HG02981 (cell line): Measurements from ENCODE around the gene ACP1.

ENCODE experiments used
- ATAC-seq: cut with Tn5 transposase; IDR thresholded peaks from one replicate; pipeline ENCODE4 v1.9.1; 2021; ENCODE audit warnings: mild to moderate bottlenecking, moderate library complexity; ENCODE audit not compliant: unreplicated experiment

The ACP1 gene

DNA sequence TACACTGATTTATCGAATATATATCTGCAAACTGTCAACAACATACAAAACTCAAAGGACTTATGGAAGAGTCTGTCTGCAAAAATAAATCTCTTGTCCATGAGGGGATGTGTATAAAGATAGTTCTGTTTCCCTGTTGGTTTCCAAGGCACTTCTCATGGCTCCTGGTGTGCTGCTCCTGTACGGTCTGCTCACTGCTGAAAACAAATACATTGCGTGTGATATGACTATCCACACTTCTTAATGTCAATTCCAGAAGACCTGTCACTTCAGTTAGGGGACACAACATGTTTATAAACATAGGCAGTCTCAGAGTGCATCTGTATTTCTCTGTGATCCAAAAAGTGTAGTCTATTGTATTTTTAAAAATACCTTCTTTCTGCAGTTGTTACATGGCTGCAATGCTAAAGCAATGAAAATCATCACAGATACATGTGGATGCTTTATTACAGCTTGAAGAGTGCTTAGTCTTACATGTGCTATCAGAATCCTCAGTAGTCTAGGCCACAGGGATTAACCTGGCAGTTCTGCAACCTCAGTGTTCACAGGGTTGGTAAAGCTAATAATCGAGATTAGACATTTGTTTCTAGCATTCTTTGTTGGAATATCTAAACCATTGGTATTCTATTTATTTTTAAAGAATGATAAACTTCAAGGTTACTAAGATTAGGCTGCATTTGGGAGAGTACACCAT lies 15.4 kb downstream of the ACP1 start:
- no peak for ATAC-seq

DNA sequence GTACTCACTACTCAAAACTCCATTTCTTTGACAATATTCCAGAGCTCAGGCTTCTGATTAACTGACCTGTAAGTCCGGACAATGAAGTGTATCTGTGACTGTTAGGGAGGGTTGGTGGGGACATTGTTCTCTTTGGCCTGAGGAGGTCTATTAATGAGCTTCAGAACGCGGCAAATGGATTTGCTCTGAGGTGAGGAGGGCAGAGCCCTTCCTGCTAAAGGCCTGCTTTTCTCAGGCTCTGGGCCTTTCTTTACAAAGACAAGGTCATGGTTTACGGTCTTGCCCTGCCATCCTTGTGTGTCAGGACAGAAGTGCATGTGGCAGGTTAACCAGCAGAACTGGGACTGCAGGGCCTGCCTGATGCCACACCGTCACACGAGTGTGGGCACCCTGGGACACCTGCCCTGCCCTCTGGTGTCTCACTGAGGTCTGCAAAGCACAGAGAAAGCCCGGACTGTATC lies 15.9 kb downstream of the ACP1 start:
- ATAC-seq = no peak

DNA sequence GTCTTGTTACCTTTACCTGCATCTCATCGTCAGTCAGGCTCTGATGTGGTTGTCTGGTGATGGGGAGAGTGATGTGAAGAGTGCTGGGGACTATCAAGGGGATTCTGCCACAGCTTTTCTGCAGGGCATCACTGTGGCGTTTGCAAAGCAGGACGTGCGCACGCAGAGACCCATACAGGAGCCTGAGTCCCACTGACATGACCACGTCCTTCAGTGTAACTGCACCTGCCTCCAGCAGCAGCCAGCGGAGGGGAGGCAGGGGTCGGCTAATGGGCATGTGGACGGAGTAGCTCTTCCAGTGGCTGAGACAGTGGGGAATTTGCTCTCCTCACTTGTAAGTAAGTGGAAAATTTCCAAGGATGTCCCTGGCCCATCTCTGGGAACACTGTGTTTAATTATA lies 16.6 kb downstream of the ACP1 start:
- no peak for ATAC-seq

DNA sequence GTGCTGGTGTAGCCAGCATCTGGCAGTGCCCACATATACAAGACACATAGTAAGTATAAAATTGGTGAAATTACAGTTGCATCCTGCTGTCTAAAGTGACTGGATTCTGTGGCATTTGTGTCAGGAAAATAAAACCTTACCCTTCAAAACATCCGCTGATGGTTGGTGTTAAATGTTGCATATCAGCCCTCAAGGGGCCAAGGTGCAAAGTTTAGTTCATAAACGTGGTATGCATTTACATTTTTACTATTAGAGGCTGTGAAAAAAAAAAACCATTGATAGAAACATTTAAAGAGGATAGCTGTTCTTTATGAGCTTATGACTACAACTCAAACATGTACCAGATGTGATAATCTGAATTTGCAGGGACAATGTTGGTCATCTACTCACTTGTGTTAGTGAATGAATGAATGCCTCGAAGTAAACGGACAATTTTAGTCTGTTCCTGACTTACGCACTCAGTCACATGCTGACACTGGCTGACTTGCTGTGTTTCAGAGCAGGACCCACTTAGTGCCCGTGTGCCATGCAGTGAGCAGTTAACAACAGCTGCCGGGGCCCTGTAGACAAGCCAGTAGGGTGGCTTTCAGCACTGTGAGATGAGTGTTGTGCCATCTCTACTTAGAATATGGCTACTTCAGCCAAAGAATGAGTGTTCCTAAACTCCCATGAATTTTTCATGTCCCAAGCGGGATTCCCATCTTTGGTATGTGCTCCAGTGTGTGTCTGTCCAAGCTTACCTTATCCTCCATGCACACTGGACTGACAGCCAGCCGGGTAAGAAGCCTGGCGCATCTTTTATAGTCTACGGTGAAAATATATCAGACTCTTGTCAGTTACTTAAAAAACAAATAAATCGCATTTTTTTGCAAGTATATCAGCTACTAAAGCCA lies 17.9 kb downstream of the ACP1 start:
- no peak for ATAC-seq

DNA sequence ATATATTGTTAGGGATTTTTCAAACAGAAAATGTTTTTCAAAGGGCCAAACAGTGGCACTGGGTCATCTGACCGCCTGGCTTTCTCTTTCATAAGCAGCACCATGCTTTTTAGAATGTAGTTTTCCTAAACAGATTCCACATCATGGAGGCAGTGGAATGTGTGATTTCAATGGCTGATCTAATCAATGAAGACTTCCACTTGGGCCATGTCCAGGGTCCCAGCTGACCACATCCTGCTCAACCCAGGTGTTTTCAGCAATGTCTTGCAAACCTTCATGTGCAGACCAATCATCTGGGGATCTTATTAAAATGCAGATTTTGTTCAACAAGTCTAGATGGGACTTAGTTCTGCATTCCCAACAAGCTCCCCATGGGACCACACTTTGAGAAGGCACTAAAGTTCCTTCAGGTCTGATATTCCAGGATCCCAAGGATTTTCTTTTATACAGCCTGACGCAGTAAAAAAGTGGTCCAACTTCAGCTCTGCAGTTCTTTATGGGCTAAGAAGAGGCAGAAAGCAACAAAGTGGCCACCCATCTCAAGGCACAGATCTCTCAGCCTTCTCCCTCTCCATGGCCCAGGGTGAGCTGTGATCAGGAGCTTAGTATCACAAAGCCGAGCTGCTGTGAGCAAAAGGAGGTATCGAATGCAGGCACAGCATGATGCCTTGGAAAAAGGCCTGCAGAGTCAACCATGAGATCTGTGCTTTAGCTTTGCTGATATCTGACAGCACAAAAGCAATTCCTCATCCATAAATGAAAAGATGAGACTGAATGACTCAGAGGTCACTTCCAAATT lies 19.4 kb downstream of the ACP1 start:
- no peak for ATAC-seq

DNA sequence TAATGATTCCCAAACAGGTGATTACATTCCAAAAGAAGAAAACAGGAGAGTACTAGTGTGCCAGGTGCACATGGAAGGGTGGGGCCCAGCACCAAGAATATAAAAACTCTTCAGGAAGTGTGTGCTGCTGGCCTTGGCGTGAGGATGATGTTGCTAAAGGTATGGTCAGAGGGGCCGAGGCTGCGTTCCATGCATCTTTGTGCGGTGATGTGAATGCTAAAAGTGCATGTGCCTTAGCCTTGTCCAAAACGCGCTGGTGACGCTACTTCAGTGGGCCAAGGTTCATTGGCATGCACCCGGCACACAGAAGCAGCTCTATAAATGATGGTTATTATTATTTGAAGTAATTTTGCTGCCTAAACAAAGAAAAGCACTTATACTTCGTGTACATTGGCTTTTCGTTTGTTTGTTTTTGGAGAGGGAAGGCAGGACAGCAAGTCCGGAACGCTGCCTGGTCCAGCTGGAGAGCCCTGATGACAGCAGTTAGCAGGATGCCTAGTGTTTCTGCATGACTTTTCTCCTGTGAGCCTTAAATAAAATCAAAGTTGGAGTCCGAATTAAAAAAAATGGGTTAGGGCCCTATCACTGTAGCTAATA lies 20.2 kb downstream of the ACP1 start:
- no peak for ATAC-seq

DNA sequence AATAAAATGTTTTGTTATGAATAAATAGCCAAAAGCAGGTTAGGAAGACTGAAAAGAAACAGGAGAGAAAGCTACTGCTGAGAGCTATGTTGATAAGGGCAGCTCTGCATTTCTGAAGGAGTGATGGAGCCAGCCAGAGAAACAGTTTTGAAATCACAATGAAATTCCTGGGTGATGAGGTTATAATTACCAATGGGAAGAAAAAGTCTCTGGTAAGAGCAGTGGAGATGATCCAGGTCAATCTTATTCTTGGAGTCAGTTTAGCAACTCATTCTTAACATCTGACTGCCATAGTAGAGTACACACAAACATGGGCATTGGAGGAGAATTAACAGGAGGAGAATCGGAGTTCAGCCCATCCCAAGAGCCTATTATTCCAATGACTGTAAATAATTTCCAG lies 20.8 kb downstream of the ACP1 start:
- no peak for ATAC-seq

DNA sequence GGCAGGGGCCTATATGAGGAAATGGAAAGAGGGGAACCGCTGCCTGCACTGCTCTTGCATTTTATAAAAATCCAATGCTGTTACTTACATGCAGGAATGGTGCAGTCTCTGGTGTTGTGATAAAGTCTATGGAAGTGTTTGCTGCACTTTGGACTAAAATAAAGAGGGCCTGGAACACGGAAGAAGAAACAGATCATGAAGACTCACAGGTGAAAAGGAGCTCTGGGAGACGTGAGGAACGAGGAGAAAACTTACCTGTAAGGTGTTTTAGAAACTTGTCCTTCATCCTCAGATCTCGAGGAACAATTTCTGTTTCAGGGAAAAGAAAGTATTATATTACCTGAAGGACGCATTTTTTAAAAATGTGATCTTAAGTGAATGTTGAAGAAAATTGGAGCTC lies 21.3 kb downstream of the ACP1 start:
- ATAC-seq = no peak

DNA sequence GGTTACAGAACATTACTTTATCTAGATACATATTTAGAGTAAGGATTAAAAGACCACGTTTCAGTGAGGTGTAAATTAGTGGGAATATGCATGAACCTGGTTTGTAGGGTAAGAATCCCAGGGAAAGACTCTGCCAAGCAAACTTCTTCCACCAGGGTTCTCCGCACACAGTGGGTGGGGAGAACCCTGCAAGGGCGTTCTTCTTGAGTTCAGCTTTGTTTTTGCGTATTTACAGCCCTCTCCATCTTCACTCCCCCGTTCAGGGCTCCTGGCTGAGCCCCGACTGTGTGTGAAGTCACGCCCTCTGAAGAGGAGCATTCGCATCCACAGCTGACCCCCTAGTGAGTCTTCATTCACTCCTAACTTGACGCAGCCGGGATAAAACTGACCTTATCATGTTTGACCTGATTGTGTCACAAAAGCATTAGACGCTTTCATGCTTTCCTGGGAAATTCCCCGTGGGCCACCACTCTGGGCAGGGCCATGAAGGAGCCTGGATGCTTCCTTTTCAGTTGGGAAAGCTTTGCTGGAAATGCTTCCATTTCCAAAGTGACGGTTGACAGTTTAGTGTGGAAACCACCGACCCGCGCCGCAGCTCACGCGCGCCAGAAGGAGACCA lies 22.1 kb downstream of the ACP1 start:
- ATAC-seq = no peak

DNA sequence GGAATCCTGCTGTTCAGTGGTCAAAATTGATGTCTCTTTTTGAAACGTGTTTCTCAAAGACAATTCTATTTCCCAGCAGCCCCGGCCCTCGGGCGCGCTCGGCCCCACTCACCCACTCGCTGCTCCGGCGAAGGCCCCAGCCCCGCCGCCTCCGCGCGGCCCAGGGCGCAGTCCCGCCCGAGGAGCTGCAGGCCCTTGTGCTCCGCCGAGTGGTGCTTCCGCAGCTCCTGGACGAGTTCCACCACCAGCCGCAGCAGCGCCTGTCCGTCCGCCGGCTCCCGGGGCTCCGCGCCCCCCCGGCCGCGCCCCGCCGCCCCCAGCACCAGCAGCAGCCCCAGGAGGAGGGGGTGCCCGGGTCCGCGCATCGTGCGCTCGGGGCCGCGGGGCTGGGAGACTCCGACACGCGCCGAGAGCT lies 22.7 kb downstream of the ACP1 start:
- peak; percentile 47 for ATAC-seq

DNA sequence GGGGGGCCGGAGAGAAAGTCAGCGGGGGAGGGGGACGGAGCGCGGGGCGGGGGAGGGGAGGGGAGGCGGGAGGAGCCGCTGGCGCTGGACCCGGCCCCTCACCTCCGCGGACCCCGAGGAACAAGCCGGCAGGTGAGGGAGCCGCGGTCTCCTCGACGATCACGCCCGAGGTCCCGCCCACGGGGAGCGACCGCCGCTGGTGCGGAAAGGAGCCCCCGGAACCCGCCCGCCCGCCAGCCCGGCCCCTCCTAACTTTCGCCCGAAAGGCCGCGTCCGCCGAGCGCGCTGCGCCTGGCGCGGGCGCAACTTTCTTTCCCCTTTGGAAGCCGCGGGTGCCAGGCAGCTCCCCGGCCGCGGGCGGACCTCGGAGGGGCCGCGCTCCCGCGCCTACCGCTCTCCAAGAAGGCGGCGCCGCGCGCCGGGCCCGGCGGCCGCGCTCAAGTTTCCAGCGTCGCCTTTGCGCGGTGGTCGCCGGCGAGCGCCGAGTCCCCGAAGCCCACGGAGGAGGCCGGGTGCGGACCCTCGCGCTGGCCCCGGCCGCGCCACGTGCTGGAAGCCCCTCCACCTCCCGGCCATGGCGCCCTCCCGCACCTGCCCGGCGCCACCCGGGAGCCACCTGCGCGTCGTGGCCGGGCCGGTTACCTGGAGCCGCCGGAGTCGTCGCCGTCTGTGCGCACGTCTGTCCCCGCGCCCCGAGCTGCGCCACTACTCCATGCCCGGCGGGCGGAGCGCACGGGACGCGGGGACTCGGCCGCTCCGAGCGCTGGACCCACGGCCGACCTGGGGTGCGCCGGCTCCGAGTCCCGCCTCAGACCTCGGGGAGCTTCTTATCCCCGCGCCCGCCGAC lies 23.4 kb downstream of the ACP1 start, which contains the start of gene ALKAL2:
Gene ALKAL2 (minus strand): TSS at position 181 of the 847 bp plus-strand sequence. CDS start 256 bp downstream, outside the sequence.
- peak; percentile 20 for ATAC-seq

DNA sequence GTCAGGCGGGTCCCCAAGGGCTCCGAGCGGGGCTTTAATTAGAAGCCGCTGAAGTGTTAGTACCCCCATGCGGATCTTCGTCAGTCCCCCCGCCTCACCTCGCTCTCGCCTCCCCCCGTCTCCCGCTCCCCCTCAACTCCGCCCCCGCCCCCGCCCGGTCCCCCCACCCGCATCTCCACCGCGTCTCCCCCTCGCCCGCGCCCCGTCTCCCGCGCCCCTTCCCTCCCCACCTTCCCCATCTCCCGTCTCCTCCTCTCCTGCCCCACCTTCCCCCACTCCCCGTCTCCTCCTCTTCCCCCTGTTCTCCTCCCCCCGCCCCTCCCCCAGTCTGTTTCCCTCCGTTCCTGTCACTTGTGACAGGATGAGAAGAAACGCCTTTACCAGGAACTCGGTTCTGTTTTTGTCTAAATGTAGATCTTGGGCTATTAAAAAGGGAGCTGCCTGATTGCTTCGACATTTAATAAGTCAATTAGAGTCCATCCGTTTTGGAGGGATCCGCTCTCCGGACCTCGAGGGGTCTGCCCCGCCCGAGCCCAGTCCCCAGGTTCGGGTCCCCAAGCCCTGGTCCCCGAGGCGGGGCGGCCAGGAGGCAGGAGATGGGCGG lies 24.1 kb downstream of the ACP1 start:
- ATAC-seq = no peak

DNA sequence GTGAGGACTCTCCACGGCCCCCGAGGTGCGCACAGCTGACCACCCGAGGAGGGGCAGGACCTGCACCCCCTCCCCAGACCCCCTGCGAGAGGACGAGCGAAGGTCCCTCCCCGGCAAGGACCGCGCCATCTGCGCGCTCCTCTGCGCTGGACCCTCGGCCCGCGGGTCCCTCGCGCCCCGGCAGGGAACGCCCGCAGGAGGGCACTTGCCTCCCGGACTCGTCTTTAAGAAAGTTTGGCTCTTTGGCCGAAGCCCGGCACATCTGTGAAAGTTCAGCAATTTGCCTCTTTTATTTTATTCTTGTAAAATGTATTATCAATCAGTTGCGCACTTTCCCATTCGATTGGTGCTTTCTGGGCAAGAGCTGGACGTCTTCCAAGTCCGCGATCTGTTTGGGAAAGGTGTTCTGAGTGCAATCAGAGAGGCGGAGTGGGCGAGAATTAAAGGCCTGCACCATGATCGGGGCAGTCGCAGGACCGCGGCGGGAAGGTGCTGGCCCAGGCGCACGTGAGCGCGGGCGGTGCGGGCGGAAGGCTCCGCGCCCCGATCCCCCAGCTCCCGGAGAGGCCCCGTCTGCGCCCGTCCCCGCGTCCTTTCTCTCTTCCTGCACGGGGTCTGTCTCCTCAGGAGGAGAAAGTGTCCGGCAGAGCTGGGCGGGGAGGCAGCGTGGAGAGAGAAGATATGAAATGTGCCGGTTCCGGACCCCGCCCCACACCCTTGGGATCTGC lies 24.8 kb downstream of the ACP1 start:
- no peak for ATAC-seq

DNA sequence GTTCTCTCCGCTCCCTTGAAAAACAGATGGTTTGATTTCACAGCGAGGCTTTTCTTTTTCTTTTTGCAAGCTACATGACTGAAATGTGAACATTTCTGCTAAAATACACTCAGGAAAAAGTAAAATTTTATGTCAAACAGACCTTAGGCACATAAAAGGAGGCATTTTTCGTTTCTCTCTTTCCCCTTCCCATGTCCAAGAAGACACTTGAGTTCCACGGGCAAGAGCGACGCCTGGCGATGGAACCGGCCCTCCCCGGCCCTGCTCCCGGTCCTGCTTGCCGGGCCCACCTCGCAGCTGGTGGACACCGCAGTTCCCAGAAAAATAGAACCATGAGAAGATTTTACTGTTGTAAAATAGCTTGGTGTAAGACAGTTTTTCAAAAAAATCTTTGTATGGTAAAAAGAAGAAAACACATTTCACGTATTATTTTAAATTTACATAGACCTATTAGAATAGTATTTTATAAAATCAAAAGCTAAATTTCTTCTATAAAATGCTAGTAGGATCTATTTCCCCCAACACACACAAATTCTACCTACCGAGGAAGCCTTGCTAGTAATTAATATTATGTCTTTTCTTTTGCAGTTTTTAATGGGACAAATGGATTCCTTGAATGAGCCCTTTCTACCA lies 25.5 kb downstream of the ACP1 start:
- no peak for ATAC-seq

DNA sequence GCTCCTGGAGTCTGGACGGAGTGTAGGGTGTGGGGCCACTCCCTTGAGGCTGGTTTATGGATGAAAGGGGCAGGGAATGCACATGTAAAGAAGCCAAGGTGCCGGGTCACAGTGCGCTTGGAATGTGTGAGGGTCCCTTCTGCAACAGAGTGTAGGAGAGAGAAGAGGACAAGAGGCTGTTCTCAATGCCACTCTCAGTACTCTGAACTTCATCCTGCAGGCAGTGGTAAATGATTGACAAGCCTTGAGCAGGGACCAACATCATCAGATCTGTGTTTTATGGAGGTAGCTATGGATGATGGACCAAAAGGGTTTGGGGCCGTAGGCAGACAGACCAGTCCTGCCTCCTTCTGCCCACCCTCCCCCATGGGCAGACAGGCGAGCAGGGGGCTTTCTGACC lies 30.3 kb downstream of the ACP1 start:
- ATAC-seq = no peak

DNA sequence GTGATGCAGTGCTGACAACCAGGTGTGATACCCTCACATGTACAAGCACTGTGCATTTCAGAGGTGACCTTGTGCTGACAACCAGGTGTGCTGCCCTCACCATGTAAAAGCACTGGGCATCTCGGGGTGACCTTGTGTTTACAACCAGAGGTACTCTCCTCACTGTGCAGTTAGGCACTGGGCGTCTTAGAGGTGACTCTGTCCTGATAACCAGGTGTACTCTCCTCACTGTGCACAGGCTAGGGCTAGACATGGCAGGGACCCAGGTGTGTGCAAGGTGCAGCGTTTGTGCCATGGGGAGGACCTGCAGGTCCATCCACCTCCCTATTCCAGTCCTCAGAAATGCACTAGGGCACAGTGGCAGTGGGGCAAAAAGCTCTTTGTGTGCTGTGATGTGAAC lies 31.6 kb downstream of the ACP1 start:
- ATAC-seq = no peak

DNA sequence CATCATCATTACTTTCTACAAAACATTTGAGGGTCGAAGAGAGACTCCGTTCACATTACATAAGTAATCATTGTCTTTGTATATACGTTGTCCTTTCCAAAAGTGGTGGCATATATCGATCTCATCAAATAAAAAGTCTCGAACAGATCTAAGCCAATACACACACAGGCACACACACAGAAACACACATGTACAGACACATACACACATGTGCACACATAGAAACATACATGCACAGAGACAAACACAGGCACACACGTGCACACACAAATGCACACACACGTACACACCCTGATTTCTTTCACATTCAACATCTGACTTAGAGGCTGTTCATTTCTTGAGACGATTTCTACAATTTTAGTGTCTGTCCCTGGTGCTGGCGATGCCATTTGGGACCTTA lies 40.6 kb downstream of the ACP1 start:
- no peak for ATAC-seq
